Measurements from ENCODE around the gene MYH14. TPM values are rescaled to one million over a fixed set of nuclear protein-coding genes. Genes with fewer than 3 reads are reported as not detected.
"Not testable (repeated sequence)": the region's sequence is repeated elsewhere in the genome, so short reads cannot be mapped to it uniquely, and the experiment has no call there.

MYH14 gene
- total RNA-seq, 2 donors from 2014 or later = 2.6 to 11.1 TPM

GRCh38 chr19:50226536-50226935, 23.1 kb downstream of the MYH14 start:
- Histone ChIP-seq H3K9me3 (peaks cover 5% of the 10 kb centered on the region), H3K36me3 (peaks cover 3% of the 10 kb centered on the region), H3K27me3 (replicated peaks; ENCODE audit: insufficient read depth) (no peaks in the 10 kb centered on the region), H3K27ac (no peak overlapping the region), H3K4me1 (ENCODE audit: control insufficient read depth in 1 of 2, low read depth in 2 of 2) (no peaks in the 10 kb centered on the region), H3K4me3 (no peak overlapping the region)
- DNase-seq (ENCODE audit: low spot score) = no peak
- TF ChIP-seq CTCF (IDR thresholded peaks at IDR 0.05) = no peak
- no peak for ATAC-seq (ENCODE audit: insufficient number of reproducible peaks, low FRiP score, low read depth)

- H3K9me3 ChIP-seq; H3K4me1 ChIP-seq (ENCODE audit: control insufficient read depth in 1 of 2, low read depth in 2 of 2); H3K4me3 ChIP-seq; ATAC-seq (ENCODE audit: insufficient number of reproducible peaks, low FRiP score, low read depth); H3K27me3 ChIP-seq (replicated peaks; ENCODE audit: insufficient read depth); H3K36me3 ChIP-seq; H3K27ac ChIP-seq; DNase-seq (ENCODE audit: low spot score): not testable (repeated sequence)
These were observed 24.7 kb downstream of the MYH14 start for GRCh38 chr19:50228153-50228552.

GRCh38 chr19:50230379-50231351, 27.2 kb downstream of the MYH14 start:
- TF ChIP-seq CTCF (IDR thresholded peaks at IDR 0.05) = no peak
- Histone ChIP-seq H3K27ac (no peak overlapping the region), H3K36me3 (no peaks in the 10 kb centered on the region), H3K27me3 (replicated peaks; ENCODE audit: insufficient read depth) (no peaks in the 10 kb centered on the region), H3K4me1 (ENCODE audit: control insufficient read depth in 1 of 2, low read depth in 2 of 2) (peaks cover 0 to 19% of the 10 kb centered on the region in 2 donors), H3K9me3 (no peaks in the 10 kb centered on the region), H3K4me3 (no peak overlapping the region)
- DNase-seq (ENCODE audit: low spot score) (no peak), ATAC-seq (ENCODE audit: insufficient number of reproducible peaks, low FRiP score, low read depth) (no peak)

GRCh38 chr19:50231417-50231816, 28.0 kb downstream of the MYH14 start:
- not testable (repeated sequence) for H3K9me3 ChIP-seq; H3K4me3 ChIP-seq; DNase-seq (ENCODE audit: low spot score); H3K27me3 ChIP-seq (replicated peaks; ENCODE audit: insufficient read depth); H3K27ac ChIP-seq; ATAC-seq (ENCODE audit: insufficient number of reproducible peaks, low FRiP score, low read depth); H3K36me3 ChIP-seq
- H3K4me1 ChIP-seq (ENCODE audit: control insufficient read depth in 1 of 2, low read depth in 2 of 2) = peaks cover 0 to 19% of the 10 kb centered on the region in 2 donors

GRCh38 chr19:50231821-50232220, 28.4 kb downstream of the MYH14 start:
- no peaks in the 10 kb centered on the region for H3K36me3 ChIP-seq
- no peak overlapping the region for H3K4me3 ChIP-seq
- no peaks in the 10 kb centered on the region for H3K9me3 ChIP-seq
- no peak for TF ChIP-seq CTCF (IDR thresholded peaks at IDR 0.05)
- H3K4me1 ChIP-seq (ENCODE audit: control insufficient read depth in 1 of 2, low read depth in 2 of 2) = peaks cover 0 to 19% of the 10 kb centered on the region in 2 donors
- ATAC-seq (ENCODE audit: insufficient number of reproducible peaks, low FRiP score, low read depth) (no peak), DNase-seq (ENCODE audit: low spot score) (no peak)
- no peak overlapping the region for H3K27ac ChIP-seq
- no peaks in the 10 kb centered on the region for H3K27me3 ChIP-seq (replicated peaks; ENCODE audit: insufficient read depth)

GRCh38 chr19:50232600-50232999, 29.2 kb downstream of the MYH14 start:
- no peak overlapping the region for H3K4me3 ChIP-seq
- no peak overlapping the region for H3K27ac ChIP-seq
- H3K27me3 ChIP-seq (replicated peaks; ENCODE audit: insufficient read depth) = no peaks in the 10 kb centered on the region
- no peak for DNase-seq (ENCODE audit: low spot score)
- no peaks in the 10 kb centered on the region for H3K9me3 ChIP-seq
- no peak for TF ChIP-seq CTCF (IDR thresholded peaks at IDR 0.05)
- H3K4me1 ChIP-seq (ENCODE audit: control insufficient read depth in 1 of 2, low read depth in 2 of 2) = peaks cover 0 to 19% of the 10 kb centered on the region in 2 donors
- H3K36me3 ChIP-seq = no peaks in the 10 kb centered on the region
- no peak for ATAC-seq (ENCODE audit: insufficient number of reproducible peaks, low FRiP score, low read depth)
